Activated T-helper 2 cell treated with anti-CD3 and anti-CD28 coated beads, Interferon-gamma antibody, Interleukin-2, Interleukin-4, amounts not matched to agents 10 μg/mL and 5 μg/mL and 100 μg/mL, durations not matched to agents 14 hours and 24 hours and 36 hours (primary cell): ENCODE measurements around the gene ANKRD7. TPM values are rescaled to one million over a fixed set of nuclear protein-coding genes. Genes with fewer than 3 reads are reported as not detected.
A peak's percentile ranks its signal among the peaks of the same experiment; 100 is the strongest.

Experiments
- DNase-seq: peaks from one replicate; pipeline ENCODE4 v3.0.0; 2021; ENCODE audit warnings: low spot score
- H3K27ac Mint-ChIP-seq: one replicate; pipeline ENCODE4 v1.8.0; 2021; ENCODE audit warnings: mixed read lengths
- H3K27me3 Mint-ChIP-seq: one replicate; pipeline ENCODE4 v1.8.0; 2021; ENCODE audit warnings: low read depth, mixed read lengths
- H3K36me3 Mint-ChIP-seq: one replicate; pipeline ENCODE4 v1.8.0; 2021; ENCODE audit warnings: low read depth, mixed read lengths
- H3K4me1 Mint-ChIP-seq: one replicate; pipeline ENCODE4 v1.8.0; 2021; ENCODE audit warnings: low read depth, mixed read lengths
- H3K4me3 Mint-ChIP-seq: one replicate; pipeline ENCODE4 v1.8.0; 2021; ENCODE audit warnings: low read depth, mild to moderate bottlenecking, moderate library complexity, mixed read lengths
- H3K9me3 Mint-ChIP-seq: one replicate; pipeline ENCODE4 v1.8.0; 2021; ENCODE audit warnings: mixed read lengths
- intact Hi-C: fragments of 100-400 bp; cut with micrococcal nuclease; formaldehyde crosslinking; loops from one replicate; pipeline ENCODE4 v1.15.1; 2023
- total RNA-seq: library from RNA; stranded (reverse); gene quantifications from 2 replicates; pipeline ENCODE4 v1.2.3, GENCODE V29; 2022

Gene ANKRD7
- total RNA-seq, 1 donor from 2014 or later, result not detected

DNA sequence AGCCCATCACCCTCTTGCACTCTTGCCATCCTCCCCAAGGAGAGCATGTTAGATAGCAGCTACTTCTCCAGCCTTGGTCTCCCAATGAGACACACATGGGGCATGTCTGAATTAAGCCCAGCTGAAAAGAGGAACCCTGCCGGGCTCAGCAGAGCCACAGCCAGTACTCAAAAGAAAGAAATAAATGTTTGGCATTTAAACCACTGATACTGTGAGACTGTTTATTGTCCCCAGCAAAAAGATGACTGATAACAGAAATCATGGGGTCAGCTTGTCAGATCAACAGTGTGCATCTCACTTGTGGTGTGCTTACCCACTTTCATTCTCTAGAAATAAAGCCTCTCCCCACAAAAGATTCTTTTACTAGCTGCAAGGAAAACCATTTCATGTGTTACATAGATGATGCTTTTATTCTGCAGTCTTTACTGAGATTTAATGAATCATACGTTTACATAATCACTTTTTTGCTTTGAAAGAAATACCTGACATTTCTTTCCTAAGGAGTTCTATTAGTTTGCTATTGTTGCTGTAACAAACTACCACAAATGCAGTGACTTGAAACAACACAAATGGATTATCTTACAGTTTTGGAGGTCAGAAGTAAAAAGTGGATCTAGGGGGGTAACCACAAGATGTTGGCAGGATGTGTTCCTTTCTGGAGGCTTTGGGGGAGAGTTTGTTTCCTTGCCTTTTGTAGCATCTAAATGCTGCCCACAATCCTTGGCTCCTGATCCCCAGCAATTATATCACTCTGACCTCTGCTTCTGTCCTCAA lies 20.9 kb downstream of the ANKRD7 start:
- intact Hi-C loops, result loop anchor here (1.0 kb wide), 1 partner anchor 66 kb away; no protein-coding TSS in a partner anchor
- Mint-ChIP-seq H3K4me3 (no peak overlapping the region), H3K27ac (no peak overlapping the region), H3K9me3 (no peaks in the 10 kb centered on the region), H3K27me3 (peaks cover 21% of the 10 kb centered on the region), H3K4me1 (peaks cover 15% of the 10 kb centered on the region), H3K36me3 (no peaks in the 10 kb centered on the region)
- DNase-seq, result no peak

DNA sequence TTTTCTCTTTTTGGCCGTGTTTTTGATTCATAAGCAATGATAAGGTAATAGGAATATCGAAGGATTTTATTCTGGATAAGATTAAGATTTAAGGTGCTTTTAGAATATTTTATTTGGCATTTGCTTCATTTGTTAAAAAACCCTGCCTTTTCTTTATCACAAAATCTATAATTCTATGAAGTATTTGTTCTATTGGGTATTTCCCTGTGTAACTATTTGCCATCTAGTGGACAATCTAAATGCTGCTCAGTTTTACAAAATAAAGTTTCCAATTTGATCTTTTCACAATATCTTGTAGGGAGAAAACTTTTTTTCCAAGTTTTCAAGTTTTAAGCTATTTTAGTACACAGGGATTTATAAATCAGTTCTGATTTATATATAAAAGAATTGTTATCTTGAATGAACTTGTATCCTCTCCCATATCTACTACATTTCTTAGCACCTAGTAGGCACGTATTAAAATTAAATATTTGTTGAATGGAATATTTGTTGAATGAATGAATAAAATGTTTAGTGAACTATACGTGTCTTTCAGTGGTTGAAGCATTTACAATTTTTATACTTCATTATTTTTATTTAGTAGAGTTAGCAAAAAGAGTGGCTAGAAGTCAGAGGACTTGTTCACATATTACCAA lies 26.5 kb downstream of the ANKRD7 start:
- intact Hi-C loops, result no loop called here
- DNase-seq, result no peak
- no peak overlapping the region for H3K27ac Mint-ChIP-seq
- H3K9me3 Mint-ChIP-seq, result no peaks in the 10 kb centered on the region
- H3K27me3 Mint-ChIP-seq, result peaks cover 32% of the 10 kb centered on the region
- no peaks in the 10 kb centered on the region for H3K36me3 Mint-ChIP-seq
- H3K4me1 Mint-ChIP-seq, result peaks cover under 1% of the 10 kb centered on the region
- no peak overlapping the region for H3K4me3 Mint-ChIP-seq

DNA sequence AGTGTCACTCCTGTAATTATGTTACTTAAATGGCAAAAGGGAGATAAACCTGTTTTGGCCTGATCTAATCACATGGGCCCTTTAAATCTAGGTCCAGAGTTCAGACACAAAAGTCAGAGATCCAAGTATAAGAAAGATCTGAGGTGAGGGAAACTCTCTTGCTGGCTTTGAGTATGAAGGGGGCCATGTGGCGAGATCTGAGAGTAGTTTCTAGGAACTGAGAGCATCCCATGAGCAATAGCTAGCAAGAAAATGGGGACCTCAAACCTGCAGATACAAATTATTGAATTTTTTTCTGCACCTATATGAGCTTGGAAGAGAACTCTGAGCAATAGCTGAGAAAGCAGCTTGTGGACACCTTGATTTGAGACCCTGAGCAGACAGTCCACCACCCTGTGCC lies 27.6 kb downstream of the ANKRD7 start:
- Mint-ChIP-seq H3K27me3 (peaks cover 34% of the 10 kb centered on the region), H3K4me3 (no peak overlapping the region), H3K9me3 (no peaks in the 10 kb centered on the region), H3K27ac (no peak overlapping the region), H3K4me1 (no peaks in the 10 kb centered on the region), H3K36me3 (no peaks in the 10 kb centered on the region)
- intact Hi-C loops, result no loop called here
- no peak for DNase-seq

DNA sequence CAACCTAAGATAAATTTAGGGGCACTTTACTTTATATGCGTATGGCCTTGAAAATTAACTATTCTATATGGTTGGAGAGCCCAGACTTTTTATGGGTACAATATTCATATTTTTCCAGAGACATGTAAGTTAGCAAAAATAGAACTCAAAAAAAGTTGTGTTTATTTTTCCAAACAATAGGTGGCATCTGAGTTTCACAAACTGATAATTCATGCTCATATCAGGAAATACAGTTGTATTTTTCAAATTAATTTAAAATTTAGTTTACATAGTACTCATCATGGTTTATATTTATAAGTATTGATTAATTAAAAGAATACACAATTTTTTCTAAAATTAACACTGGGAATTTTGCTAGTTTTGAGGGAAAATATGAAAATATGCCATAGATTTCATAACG lies 34.6 kb downstream of the ANKRD7 start:
- Mint-ChIP-seq H3K4me3 (no peak overlapping the region), H3K4me1 (no peaks in the 10 kb centered on the region), H3K27ac (no peak overlapping the region), H3K27me3 (peaks cover 21% of the 10 kb centered on the region), H3K36me3 (no peaks in the 10 kb centered on the region), H3K9me3 (no peaks in the 10 kb centered on the region)
- DNase-seq, result no peak
- intact Hi-C loops, result loop anchor here (2.0 to 5.0 kb wide), 2 partner anchors 332 to 918 kb away; no protein-coding TSS in a partner anchor

DNA sequence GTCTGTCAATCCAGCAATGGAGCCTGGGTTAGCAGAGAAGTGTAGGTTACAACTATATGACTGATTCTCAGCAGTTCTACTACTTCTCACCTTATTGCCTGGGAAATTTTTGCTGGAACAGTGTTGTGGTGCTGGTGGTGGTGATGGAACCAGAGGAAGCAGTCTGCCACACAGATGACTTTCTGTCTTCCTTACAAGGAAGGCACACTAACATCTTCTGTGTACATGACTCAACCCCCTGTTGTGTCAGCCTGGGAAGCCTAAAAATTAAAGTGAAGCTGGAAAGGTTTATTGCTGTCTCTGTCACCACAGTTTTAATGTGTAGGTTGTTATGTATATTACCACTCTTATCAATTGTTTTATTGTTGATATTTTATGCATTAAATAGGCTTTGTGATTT lies 40.3 kb downstream of the ANKRD7 start:
- no peaks in the 10 kb centered on the region for H3K36me3 Mint-ChIP-seq
- no peak overlapping the region for H3K27ac Mint-ChIP-seq
- H3K9me3 Mint-ChIP-seq, result no peaks in the 10 kb centered on the region
- no peak overlapping the region for H3K4me3 Mint-ChIP-seq
- no peak for DNase-seq
- peaks cover 29% of the 10 kb centered on the region for H3K27me3 Mint-ChIP-seq
- H3K4me1 Mint-ChIP-seq, result no peaks in the 10 kb centered on the region
- intact Hi-C loops, result no loop called here

DNA sequence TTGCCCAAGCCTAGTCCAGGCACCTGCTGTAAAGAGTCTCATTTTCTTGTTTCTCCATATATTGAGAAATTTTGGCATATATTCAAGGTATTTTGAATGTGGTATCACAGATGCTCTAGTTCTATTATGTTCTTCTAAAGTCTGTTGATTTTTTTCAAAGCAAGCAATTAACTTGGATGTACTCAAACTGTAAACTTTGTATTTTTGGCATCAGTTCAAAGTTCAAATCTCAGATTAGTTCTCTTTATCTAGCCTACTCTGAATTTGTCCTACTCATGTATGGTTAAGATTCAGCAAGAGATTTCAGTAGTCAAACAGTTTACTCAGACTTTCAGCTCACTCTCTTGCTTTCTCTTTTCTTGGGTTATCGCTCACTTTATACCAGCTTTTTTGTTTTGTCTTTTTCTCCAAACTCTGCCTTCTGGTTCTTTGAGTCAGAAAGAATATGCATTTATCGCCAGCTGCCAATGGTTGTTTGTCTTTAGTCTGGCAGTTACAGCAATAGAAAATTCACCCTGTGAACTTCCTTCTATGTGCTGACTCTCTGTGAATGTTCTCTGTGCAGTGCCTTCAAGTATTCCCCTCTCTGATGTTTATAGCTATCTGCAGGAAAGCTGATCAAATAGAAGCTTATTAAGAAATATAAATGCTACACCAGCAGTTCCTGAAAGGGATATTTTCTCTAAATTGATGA lies 56.0 kb downstream of the ANKRD7 start:
- H3K4me1 Mint-ChIP-seq, result no peaks in the 10 kb centered on the region
- intact Hi-C loops, result no loop called here
- no peak overlapping the region for H3K4me3 Mint-ChIP-seq
- H3K27me3 Mint-ChIP-seq, result peaks cover 53% of the 10 kb centered on the region
- no peak for DNase-seq
- no peaks in the 10 kb centered on the region for H3K36me3 Mint-ChIP-seq
- no peaks in the 10 kb centered on the region for H3K9me3 Mint-ChIP-seq
- no peak overlapping the region for H3K27ac Mint-ChIP-seq

DNA sequence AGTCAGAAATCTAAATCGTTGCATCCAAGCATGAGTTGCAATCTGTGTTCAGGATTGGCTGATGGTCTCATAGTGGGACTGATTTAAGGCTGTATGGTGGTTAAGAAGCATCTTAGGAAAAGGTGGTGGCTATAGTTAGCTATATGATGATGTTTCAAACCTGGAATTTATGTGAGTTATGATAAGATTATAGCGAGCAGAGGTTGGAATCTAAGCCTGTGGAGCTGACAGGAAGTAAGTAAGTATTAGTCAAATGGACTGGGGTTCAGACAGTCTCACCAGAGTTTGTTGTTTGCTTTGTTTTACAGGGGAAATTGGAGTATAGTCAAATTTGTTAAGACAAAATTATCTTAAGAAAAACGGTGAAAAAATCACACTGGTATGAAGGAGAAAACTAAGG lies 56.7 kb downstream of the ANKRD7 start:
- Mint-ChIP-seq H3K27me3 (peaks cover 49% of the 10 kb centered on the region), H3K36me3 (no peaks in the 10 kb centered on the region), H3K9me3 (no peaks in the 10 kb centered on the region), H3K4me1 (no peaks in the 10 kb centered on the region), H3K4me3 (no peak overlapping the region), H3K27ac (no peak overlapping the region)
- intact Hi-C loops, result no loop called here
- no peak for DNase-seq

DNA sequence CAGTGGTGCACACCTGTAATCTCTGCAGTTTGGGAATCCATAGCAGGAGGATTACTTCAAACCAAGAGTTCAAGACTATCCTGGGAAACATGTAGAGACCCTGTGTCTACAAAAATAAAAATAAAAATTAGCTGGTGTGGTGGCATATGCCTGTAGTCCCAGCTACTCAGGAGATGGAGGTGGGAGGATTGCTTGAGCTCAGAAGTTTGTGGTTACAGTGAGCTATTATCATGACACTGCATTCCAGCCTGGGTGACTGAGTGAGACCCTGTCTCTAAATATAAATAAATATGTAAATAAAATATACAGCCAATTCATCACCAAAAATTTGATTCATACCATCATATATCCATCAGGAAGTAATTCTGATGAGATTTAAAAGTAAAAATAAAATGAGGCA lies 60.9 kb downstream of the ANKRD7 start:
- Mint-ChIP-seq H3K27me3 (peaks cover 31% of the 10 kb centered on the region), H3K4me1 (peaks cover 24% of the 10 kb centered on the region), H3K36me3 (peaks cover 22% of the 10 kb centered on the region), H3K4me3 (no peak overlapping the region), H3K27ac (no peak overlapping the region), H3K9me3 (peaks cover 31% of the 10 kb centered on the region)
- intact Hi-C loops, result loop anchor here (5.0 kb wide), 1 partner anchor 42 kb away; no protein-coding TSS in a partner anchor
- DNase-seq, result no peak

DNA sequence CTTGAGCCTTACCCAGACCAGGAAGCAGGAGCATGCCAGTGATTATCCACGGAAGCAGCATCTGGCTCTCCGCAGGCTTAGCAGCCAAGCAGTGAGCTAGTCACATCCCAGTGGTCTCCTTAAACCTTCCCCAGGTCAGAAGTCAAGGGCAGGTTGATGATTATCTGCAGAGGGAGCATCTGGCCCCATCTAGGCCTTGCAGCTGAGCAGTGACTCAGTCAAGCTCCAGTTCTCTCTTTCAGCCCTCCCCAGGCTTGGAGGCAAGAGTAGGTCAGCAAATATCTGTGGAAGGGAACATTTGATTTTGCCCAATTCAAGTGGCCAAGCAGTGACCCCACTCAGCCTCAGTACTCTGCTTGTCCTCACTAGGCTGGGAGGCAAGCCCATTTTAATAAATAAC lies 61.6 kb downstream of the ANKRD7 start:
- intact Hi-C loops, result loop anchor here (5.0 kb wide), 1 partner anchor 41 kb away; no protein-coding TSS in a partner anchor
- Mint-ChIP-seq H3K27me3 (peaks cover 23% of the 10 kb centered on the region), H3K36me3 (peaks cover 23% of the 10 kb centered on the region), H3K4me1 (peaks cover 24% of the 10 kb centered on the region), H3K4me3 (no peak overlapping the region), H3K9me3 (peaks cover 34% of the 10 kb centered on the region), H3K27ac (no peak overlapping the region)
- DNase-seq, result no peak

DNA sequence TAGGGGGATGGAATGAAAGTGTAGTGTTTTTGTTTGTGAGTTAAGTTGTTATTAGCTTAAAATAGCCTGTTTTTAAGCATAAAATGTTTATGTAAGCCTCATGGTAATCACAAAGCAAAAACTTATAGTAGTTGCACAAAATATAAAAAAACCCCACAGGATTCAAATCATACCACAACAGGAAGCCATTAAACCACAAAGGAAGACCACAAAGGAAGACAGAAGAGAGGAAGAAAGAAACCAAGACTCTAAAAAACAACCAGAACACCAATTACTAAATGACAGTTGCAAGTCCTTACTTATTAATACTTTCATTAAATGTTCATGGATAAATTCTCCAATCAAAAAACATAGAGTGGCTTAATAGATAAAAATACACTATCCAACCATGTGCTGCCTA lies 63.6 kb downstream of the ANKRD7 start:
- H3K4me3 Mint-ChIP-seq, result peak overlapping the region; percentile 0
- peaks cover 24% of the 10 kb centered on the region for H3K4me1 Mint-ChIP-seq
- DNase-seq, result no peak
- intact Hi-C loops, result loop anchor here (5.0 kb wide), 1 partner anchor 39 kb away; no protein-coding TSS in a partner anchor
- peaks cover 36% of the 10 kb centered on the region for H3K36me3 Mint-ChIP-seq
- H3K27ac Mint-ChIP-seq, result peak overlapping the region; percentile 37
- peaks cover 19% of the 10 kb centered on the region for H3K27me3 Mint-ChIP-seq
- peaks cover 47% of the 10 kb centered on the region for H3K9me3 Mint-ChIP-seq

DNA sequence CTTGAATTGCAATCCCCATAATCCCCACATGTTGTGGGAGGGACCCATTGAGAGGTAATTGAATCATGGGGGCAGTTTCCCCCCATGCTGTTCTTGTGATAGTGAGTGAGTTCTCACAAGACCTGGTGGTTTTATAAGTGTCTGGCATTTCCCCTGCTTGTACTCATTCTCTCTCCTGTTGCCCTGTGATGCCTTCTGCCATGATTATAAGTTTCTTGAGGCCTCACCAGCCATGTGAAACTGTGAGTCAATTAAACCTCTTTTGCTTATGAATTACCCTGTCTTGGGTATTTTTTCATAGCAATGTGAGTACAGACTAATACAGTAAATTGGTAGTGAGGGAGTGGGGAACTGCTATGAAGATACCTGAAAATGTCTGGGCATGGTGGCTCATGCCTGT lies 65.0 kb downstream of the ANKRD7 start:
- H3K4me3 Mint-ChIP-seq, result no peak overlapping the region
- DNase-seq, result no peak
- H3K4me1 Mint-ChIP-seq, result peaks cover 24% of the 10 kb centered on the region
- H3K27ac Mint-ChIP-seq, result no peak overlapping the region
- H3K36me3 Mint-ChIP-seq, result peaks cover 36% of the 10 kb centered on the region
- peaks cover 16% of the 10 kb centered on the region for H3K27me3 Mint-ChIP-seq
- intact Hi-C loops, result loop anchor here (1.0 to 5.0 kb wide), 2 partner anchors 22 to 38 kb away; no protein-coding TSS in a partner anchor
- peaks cover 47% of the 10 kb centered on the region for H3K9me3 Mint-ChIP-seq
